Stimulated activated CD4-positive, alpha-beta T cell treated with anti-CD3 and anti-CD28 coated beads, Interleukin-12 subunit alpha, Interleukin-12 subunit beta, amount 100 ng/mL, for 24 hours (primary cell): ENCODE measurements around the gene GYS1.

Source experiments
- DNase-seq, 2 experiments: peaks; one replicate each; pipeline ENCODE4 v3.0.0-alpha.2; 2020; ENCODE audit warnings: low read depth in 2 of 2

Gene GYS1

GRCh38 chr19:49017666-49018351, 24.7 kb upstream of the GYS1 start:
- peak in 1 of 2 experiments; percentile 47 for DNase-seq

- DNase-seq: no peak
These were observed 24.0 kb upstream of the GYS1 start, which contains the start of gene LHB for GRCh38 chr19:49017041-49017665. Gene LHB, minus strand, starts transcription at chr19:49017091. Its CDS starts 10 bp downstream, at chr19:49017081.

GRCh38 chr19:49016067-49016839, 23.1 kb upstream of the GYS1 start:
- DNase-seq: no peak

GRCh38 chr19:49014870-49015255, 21.8 kb upstream of the GYS1 start:
- DNase-seq: no peak

- no peak for DNase-seq
These were observed 21.2 kb upstream of the GYS1 start for GRCh38 chr19:49014123-49014869.

GRCh38 chr19:49011194-49011593, 18.1 kb upstream of the GYS1 start:
- DNase-seq: no peak

- DNase-seq: no peak
These were observed 17.3 kb upstream of the GYS1 start for GRCh38 chr19:49010453-49010852.

GRCh38 chr19:49009828-49010227, 16.7 kb upstream of the GYS1 start:
- no peak for DNase-seq

GRCh38 chr19:49006905-49007304, 13.8 kb upstream of the GYS1 start:
- DNase-seq: no peak

- DNase-seq: no peak
These were observed 12.0 kb upstream of the GYS1 start for GRCh38 chr19:49004964-49005614.

GRCh38 chr19:49004133-49004532, 11.0 kb upstream of the GYS1 start:
- DNase-seq: no peak

GRCh38 chr19:48999481-49000325, 6.6 kb upstream of the GYS1 start:
- peak in 1 of 2 experiments; percentile 61 for DNase-seq

- peak in 1 of 2 experiments; percentile 48 for DNase-seq
These were observed 4.9 kb upstream of the GYS1 start for GRCh38 chr19:48997972-48998371.

GRCh38 chr19:48994035-48994386, 902 bp upstream of the GYS1 start:
- DNase-seq: no peak

- DNase-seq: no peak
These were observed 431 bp downstream of the GYS1 start for GRCh38 chr19:48992581-48993174.

GRCh38 chr19:48991873-48992580, 1.1 kb downstream of the GYS1 start:
- DNase-seq: no peak

- DNase-seq: no peak
These were observed 2.0 kb downstream of the GYS1 start for GRCh38 chr19:48991011-48991609.

- DNase-seq: no peak
These were observed 2.7 kb downstream of the GYS1 start for GRCh38 chr19:48990400-48990799.

- no peak for DNase-seq
These were observed 3.3 kb downstream of the GYS1 start for GRCh38 chr19:48989701-48990291.
